ENCODE measurements around the gene SENP1. TPM values are rescaled to one million over a fixed set of nuclear protein-coding genes. Genes with fewer than 3 reads are reported as not detected.
A peak's percentile ranks its signal among the peaks of the same experiment; 100 is the strongest.

SENP1 gene
- total RNA-seq, 2 donors from 2014 or later: 11.5 to 49.6 TPM

- Histone ChIP-seq H3K9me3 (no peaks in the 10 kb centered on the region), H3K27ac (no peak within 1 kb of the TSS), H3K27me3 (replicated peaks; ENCODE audit: insufficient read depth) (peaks cover 14% of the 10 kb centered on the region), H3K36me3 (no peaks in the 10 kb centered on the region), H3K4me1 (replicated peaks) (peaks cover 16% of the 10 kb centered on the region), H3K4me3 (peak within 1 kb of the TSS in 1 of 2 donors; percentile 23)
- intact Hi-C loops (cut with DNase I): no loop called here
- 3% methylated on average over 49 of the region's 83 CpGs for WGBS
- no peak for TF ChIP-seq POLR2A (IDR thresholded peaks at IDR 0.05)
- TF ChIP-seq, protein P1, sequence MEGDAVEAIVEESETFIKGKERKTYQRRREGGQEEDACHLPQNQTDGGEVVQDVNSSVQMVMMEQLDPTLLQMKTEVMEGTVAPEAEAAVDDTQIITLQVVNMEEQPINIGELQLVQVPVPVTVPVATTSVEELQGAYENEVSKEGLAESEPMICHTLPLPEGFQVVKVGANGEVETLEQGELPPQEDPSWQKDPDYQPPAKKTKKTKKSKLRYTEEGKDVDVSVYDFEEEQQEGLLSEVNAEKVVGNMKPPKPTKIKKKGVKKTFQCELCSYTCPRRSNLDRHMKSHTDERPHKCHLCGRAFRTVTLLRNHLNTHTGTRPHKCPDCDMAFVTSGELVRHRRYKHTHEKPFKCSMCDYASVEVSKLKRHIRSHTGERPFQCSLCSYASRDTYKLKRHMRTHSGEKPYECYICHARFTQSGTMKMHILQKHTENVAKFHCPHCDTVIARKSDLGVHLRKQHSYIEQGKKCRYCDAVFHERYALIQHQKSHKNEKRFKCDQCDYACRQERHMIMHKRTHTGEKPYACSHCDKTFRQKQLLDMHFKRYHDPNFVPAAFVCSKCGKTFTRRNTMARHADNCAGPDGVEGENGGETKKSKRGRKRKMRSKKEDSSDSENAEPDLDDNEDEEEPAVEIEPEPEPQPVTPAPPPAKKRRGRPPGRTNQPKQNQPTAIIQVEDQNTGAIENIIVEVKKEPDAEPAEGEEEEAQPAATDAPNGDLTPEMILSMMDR (IDR thresholded peaks at IDR 0.05): no peak
- TF ChIP-seq POLR2AphosphoS5 (IDR thresholded peaks at IDR 0.05): no peak
- no peak for DNase-seq (ENCODE audit: low spot score)
Observed at GRCh38 chr12:48004053-48004941, 101.6 kb downstream of the SENP1 start, which contains the start of gene COL2A1. COL2A1 (minus strand) TSS chr12:48004476; CDS start chr12:48004321, 155 bp downstream.

GRCh38 chr12:48003226-48004052 is 102.4 kb downstream of the SENP1 start:
- Histone ChIP-seq H3K4me1 (replicated peaks) (peaks cover 16% of the 10 kb centered on the region), H3K27ac (no peak overlapping the region), H3K27me3 (replicated peaks; ENCODE audit: insufficient read depth) (peaks cover 14% of the 10 kb centered on the region), H3K9me3 (no peaks in the 10 kb centered on the region), H3K4me3 (no peak overlapping the region), H3K36me3 (no peaks in the 10 kb centered on the region)
- TF ChIP-seq POLR2A (IDR thresholded peaks at IDR 0.05) (no peak), POLR2AphosphoS5 (IDR thresholded peaks at IDR 0.05) (no peak)
- TF ChIP-seq, protein P1 (IDR thresholded peaks at IDR 0.05): no peak
- no peak for DNase-seq (ENCODE audit: low spot score)
- intact Hi-C loops (cut with DNase I): no loop called here
- 7% methylated on average over 36 of the region's 38 CpGs for WGBS

DNA sequence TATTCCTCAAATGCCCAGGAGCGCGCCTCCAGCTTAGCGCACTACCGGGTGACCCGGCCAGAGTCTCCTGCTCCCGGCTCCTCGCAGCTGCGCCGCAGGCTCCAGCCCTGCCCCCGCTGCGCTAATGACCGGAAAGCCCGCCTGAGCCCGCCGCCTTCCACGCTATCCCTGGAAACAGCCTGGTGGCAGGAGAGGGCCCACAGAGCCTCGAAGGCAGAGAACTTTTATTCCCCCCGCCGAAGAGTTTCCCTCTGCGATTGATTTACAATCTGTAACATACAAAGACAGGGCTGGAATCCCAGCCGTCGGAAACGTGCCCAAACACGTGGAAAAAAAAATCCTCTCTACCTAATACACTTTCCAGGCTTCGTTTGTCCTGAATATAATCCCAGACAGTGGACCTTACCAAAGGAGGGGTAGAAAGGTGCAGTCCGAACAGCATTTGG is 103.1 kb downstream of the SENP1 start:
- no peaks in the 10 kb centered on the region for H3K36me3 ChIP-seq
- peaks cover 14% of the 10 kb centered on the region for H3K27me3 ChIP-seq (replicated peaks; ENCODE audit: insufficient read depth)
- no peak overlapping the region for H3K27ac ChIP-seq
- TF ChIP-seq, protein P1 (IDR thresholded peaks at IDR 0.05): peak in 1 of 4 experiments; percentile 9
- no peak for TF ChIP-seq POLR2A (IDR thresholded peaks at IDR 0.05)
- TF ChIP-seq POLR2AphosphoS5 (IDR thresholded peaks at IDR 0.05): no peak
- H3K4me3 ChIP-seq: peak overlapping the region in 1 of 2 donors; percentile 16
- intact Hi-C loops (cut with DNase I): no loop called here
- 0% methylated on average over 24 of the region's 26 CpGs for WGBS
- no peak for DNase-seq (ENCODE audit: low spot score)
- peaks cover 16% of the 10 kb centered on the region for H3K4me1 ChIP-seq (replicated peaks)
- no peaks in the 10 kb centered on the region for H3K9me3 ChIP-seq

GRCh38 chr12:48002414-48002730 is 103.5 kb downstream of the SENP1 start:
- TF ChIP-seq, protein P1 (IDR thresholded peaks at IDR 0.05): no peak
- TF ChIP-seq POLR2AphosphoS5 (IDR thresholded peaks at IDR 0.05) (no peak), POLR2A (IDR thresholded peaks at IDR 0.05) (no peak)
- intact Hi-C loops (cut with DNase I): no loop called here
- H3K4me3 ChIP-seq: peak overlapping the region; percentile 16 to 23
- no peak for DNase-seq (ENCODE audit: low spot score)
- peaks cover 14% of the 10 kb centered on the region for H3K27me3 ChIP-seq (replicated peaks; ENCODE audit: insufficient read depth)
- peaks cover 16% of the 10 kb centered on the region for H3K4me1 ChIP-seq (replicated peaks)
- H3K36me3 ChIP-seq: no peaks in the 10 kb centered on the region
- H3K9me3 ChIP-seq: no peaks in the 10 kb centered on the region
- no peak overlapping the region for H3K27ac ChIP-seq
- WGBS: 3% methylated on average over 13 of the region's 13 CpGs

Data from prostate gland (tissue), 2 donors.